Panc1 (cell line): ENCODE results near the gene FGD1. TPM values are rescaled to one million over a fixed set of nuclear protein-coding genes. Genes with fewer than 3 reads are reported as not detected.

Experiments used
- ATAC-seq: fragments of 200-7000 bp; cut with Tn5 transposase; 2 replicates; pipeline ENCODE4 v1.9.1; 2020; ENCODE audit warnings: mild to moderate bottlenecking, moderate library complexity
- BruUV-seq: library from RNA; stranded (reverse); fragments of 400-500 nt; replicated peaks from 2 replicates; lab custom pipeline; 2021; lab: Mats Ljungman, UMichigan
- CTCF ChIA-PET: fragments of 300-600 bp; sonication (Branson Sonifier 250); formaldehyde crosslinking; loops from one replicate; lab custom pipeline; 2022; ENCODE audit warnings: antibody characterized with exemption; lab: Charles Lee
- POLR2A ChIA-PET: fragments of 300-600 bp; sonication (Branson Sonifier 250); formaldehyde crosslinking; loops from one replicate; lab custom pipeline; 2022; ENCODE audit warnings: antibody characterized with exemption; lab: Charles Lee
- DNase-seq: peaks from one replicate; pipeline ENCODE4 v3.0.0-alpha.2; 2010; ENCODE audit warnings: low read depth, low spot score
- H3K27ac ChIP-seq: 2 replicates; pipeline ENCODE4 v1.5.1; 2011; ENCODE audit warnings: mild to moderate bottlenecking, low read length, inconsistent platforms
- H3K27me3 ChIP-seq: fragments of 200-500 bp; sonication (Bioruptor generic); 2 replicates; pipeline ENCODE4 v1.6.0; 2014; ENCODE audit warnings: low read length, inconsistent platforms; ENCODE audit not compliant: control insufficient read depth, insufficient read depth
- H3K36me3 ChIP-seq: fragments of 200-500 bp; sonication (Bioruptor generic); 2 replicates; pipeline ENCODE4 v1.5.1; 2014; ENCODE audit warnings: inconsistent platforms, mild to moderate bottlenecking, low read length, moderate library complexity; ENCODE audit not compliant: control insufficient read depth, insufficient read depth
- H3K4me1 ChIP-seq: 2 replicates; pipeline ENCODE4 v1.5.1; 2011; ENCODE audit warnings: inconsistent platforms, mild to moderate bottlenecking, low read length, moderate library complexity; ENCODE audit not compliant: control insufficient read depth, insufficient read depth
- H3K4me3 ChIP-seq, 2 experiments: 2 replicates each; pipeline ENCODE4 v1.5.1; 2011 to 2012; ENCODE audit warnings: low read depth in 2 of 2, low read length in 2 of 2, mild to moderate bottlenecking in 2 of 2, inconsistent platforms in 1 of 2, moderate library complexity in 1 of 2
- H3K9me3 ChIP-seq: fragments of 200-500 bp; sonication (Bioruptor generic); 2 replicates; pipeline ENCODE4 v1.5.1; 2014; ENCODE audit warnings: low read depth, mild to moderate bottlenecking, inconsistent platforms, low read length, moderate library complexity; ENCODE audit not compliant: control insufficient read depth, insufficient read depth
- POLR2AphosphoS5 ChIP-seq: IDR thresholded peaks from 2 replicates; pipeline ENCODE4 v1.6.1; 2012; ENCODE audit warnings: mild to moderate bottlenecking, low read depth, low read length, moderate library complexity
- SIN3A ChIP-seq: IDR thresholded peaks from 2 replicates; pipeline ENCODE4 v1.6.1; 2012; ENCODE audit warnings: low read depth, mild to moderate bottlenecking, low read length, moderate library complexity, borderline replicate concordance; ENCODE audit not compliant: insufficient read depth
- TCF7L2 ChIP-seq: IDR thresholded peaks from 2 replicates; pipeline ENCODE4 v1.6.1; 2011; ENCODE audit warnings: mild to moderate bottlenecking, low read depth, low read length, inconsistent platforms
- in situ Hi-C: cut with HindIII; loops from 2 replicates; pipeline ENCODE4 v1.10.0; 2016; ENCODE audit warnings: low sequenced_read_pairs, low pct_unique_long_range_greater_than_20kb
- intact Hi-C: fragments of 100-400 bp; cut with micrococcal nuclease; formaldehyde crosslinking; loops from one replicate; pipeline ENCODE4 v1.10.0; 2022; ENCODE audit not compliant: unreplicated experiment
- total RNA-seq: library from RNA; stranded (reverse); gene quantifications from one replicate; pipeline ENCODE4 v1.2.1, GENCODE V29; 2021; ENCODE audit not compliant: unreplicated experiment
- TF ChIP-seq, protein P1 (sequence below): fragments of 450-650 bp; IDR thresholded peaks from 2 replicates; pipeline ENCODE4 v1.5.1; 2017; ENCODE audit warnings: mild to moderate bottlenecking
- TF ChIP-seq, protein P2 (sequence below), 2 experiments: IDR thresholded peaks; 2 replicates each; pipeline ENCODE4 v1.6.1; 2011 to 2012; ENCODE audit warnings: low read depth in 2 of 2, control low read depth in 1 of 2, low read length in 1 of 2, mild to moderate bottlenecking in 1 of 2, moderate library complexity in 1 of 2; ENCODE audit not compliant: insufficient read depth in 1 of 2

FGD1 gene
- total RNA-seq, 1 experiment from 2014 or later: 14.1 TPM

DNA sequence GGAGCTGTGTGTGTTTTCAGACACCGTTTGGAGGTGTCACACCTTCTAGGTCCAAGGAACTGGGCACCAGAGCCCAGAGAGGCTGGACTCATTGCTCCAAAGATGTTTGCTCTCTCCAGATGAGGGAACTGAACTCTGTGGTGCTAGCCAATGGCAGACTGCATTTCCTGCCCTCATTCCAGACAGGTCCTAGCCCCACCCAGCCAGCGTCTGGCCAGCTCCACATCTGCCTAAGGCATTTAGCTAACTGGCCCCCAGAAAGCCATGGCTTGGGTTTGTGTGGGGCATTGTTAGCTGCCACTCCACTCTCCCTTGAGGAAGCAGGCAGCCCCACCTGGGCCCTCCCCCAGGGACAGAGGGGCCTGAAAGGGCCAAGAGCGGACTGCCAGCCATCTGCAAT, 11.4 kb downstream of the FGD1 start:
- TF ChIP-seq, protein P1, sequence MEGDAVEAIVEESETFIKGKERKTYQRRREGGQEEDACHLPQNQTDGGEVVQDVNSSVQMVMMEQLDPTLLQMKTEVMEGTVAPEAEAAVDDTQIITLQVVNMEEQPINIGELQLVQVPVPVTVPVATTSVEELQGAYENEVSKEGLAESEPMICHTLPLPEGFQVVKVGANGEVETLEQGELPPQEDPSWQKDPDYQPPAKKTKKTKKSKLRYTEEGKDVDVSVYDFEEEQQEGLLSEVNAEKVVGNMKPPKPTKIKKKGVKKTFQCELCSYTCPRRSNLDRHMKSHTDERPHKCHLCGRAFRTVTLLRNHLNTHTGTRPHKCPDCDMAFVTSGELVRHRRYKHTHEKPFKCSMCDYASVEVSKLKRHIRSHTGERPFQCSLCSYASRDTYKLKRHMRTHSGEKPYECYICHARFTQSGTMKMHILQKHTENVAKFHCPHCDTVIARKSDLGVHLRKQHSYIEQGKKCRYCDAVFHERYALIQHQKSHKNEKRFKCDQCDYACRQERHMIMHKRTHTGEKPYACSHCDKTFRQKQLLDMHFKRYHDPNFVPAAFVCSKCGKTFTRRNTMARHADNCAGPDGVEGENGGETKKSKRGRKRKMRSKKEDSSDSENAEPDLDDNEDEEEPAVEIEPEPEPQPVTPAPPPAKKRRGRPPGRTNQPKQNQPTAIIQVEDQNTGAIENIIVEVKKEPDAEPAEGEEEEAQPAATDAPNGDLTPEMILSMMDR: no peak
- TF ChIP-seq SIN3A (no peak), POLR2AphosphoS5 (no peak), TCF7L2 (no peak)
- TF ChIP-seq, protein P2, sequence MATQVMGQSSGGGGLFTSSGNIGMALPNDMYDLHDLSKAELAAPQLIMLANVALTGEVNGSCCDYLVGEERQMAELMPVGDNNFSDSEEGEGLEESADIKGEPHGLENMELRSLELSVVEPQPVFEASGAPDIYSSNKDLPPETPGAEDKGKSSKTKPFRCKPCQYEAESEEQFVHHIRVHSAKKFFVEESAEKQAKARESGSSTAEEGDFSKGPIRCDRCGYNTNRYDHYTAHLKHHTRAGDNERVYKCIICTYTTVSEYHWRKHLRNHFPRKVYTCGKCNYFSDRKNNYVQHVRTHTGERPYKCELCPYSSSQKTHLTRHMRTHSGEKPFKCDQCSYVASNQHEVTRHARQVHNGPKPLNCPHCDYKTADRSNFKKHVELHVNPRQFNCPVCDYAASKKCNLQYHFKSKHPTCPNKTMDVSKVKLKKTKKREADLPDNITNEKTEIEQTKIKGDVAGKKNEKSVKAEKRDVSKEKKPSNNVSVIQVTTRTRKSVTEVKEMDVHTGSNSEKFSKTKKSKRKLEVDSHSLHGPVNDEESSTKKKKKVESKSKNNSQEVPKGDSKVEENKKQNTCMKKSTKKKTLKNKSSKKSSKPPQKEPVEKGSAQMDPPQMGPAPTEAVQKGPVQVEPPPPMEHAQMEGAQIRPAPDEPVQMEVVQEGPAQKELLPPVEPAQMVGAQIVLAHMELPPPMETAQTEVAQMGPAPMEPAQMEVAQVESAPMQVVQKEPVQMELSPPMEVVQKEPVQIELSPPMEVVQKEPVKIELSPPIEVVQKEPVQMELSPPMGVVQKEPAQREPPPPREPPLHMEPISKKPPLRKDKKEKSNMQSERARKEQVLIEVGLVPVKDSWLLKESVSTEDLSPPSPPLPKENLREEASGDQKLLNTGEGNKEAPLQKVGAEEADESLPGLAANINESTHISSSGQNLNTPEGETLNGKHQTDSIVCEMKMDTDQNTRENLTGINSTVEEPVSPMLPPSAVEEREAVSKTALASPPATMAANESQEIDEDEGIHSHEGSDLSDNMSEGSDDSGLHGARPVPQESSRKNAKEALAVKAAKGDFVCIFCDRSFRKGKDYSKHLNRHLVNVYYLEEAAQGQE (IDR thresholded peaks at IDR 0.05; ENCODE audit: insufficient read depth in 1 of 2, low read depth in 2 of 2, low read length in 1 of 2): no peak
- H3K27ac ChIP-seq: no peak overlapping the region
- POLR2A ChIA-PET: no interaction called here
- no TSS peak for BruUV-seq
- in situ Hi-C loops: no loop called here
- intact Hi-C loops: no loop called here
- DNase-seq: no peak
- H3K4me3 ChIP-seq: no peak overlapping the region
- peaks cover 21% of the 10 kb centered on the region for H3K4me1 ChIP-seq
- no peaks in the 10 kb centered on the region for H3K27me3 ChIP-seq
- CTCF ChIA-PET: interaction anchor here (0.6 kb wide), 1 partner anchor 12 kb away, joined by 3 read pairs; no protein-coding TSS in a partner anchor
- H3K9me3 ChIP-seq: no peaks in the 10 kb centered on the region
- no peak for ATAC-seq
- H3K36me3 ChIP-seq: no peaks in the 10 kb centered on the region

DNA sequence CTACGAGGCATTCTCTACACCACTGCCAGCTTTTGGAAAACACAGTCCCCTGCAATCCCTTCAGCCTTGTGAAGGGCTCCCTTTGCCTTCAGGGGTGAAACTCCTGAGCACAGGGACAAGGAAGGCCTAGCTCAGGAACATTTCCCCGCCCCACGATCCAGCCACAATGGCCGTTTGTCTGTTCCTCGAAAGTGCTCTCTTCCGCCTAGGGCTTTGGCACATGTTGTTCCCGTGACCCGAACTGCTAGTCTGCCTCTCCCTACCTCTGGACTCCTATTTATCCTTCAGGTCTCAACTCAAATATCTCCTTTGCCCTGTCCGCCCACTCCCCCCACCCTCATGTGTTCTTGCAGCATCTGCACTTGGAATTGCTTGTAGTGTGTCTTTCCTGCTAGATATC, 12.1 kb downstream of the FGD1 start:
- ATAC-seq (peak; percentile 31; the same call in 1 of the 2 replicates), DNase-seq (no peak)
- Histone ChIP-seq H3K9me3 (no peaks in the 10 kb centered on the region), H3K27ac (no peak overlapping the region), H3K4me1 (peaks cover 27% of the 10 kb centered on the region), H3K27me3 (no peaks in the 10 kb centered on the region), H3K36me3 (no peaks in the 10 kb centered on the region), H3K4me3 (no peak overlapping the region)
- no TSS peak for BruUV-seq
- intact Hi-C loops: no loop called here
- CTCF ChIA-PET: interaction anchor here (0.6 kb wide), 1 partner anchor 11 kb away, joined by 3 read pairs; no protein-coding TSS in a partner anchor
- TF ChIP-seq TCF7L2: no peak
- TF ChIP-seq POLR2AphosphoS5: no peak
- POLR2A ChIA-PET: no interaction called here
- in situ Hi-C loops: no loop called here

DNA sequence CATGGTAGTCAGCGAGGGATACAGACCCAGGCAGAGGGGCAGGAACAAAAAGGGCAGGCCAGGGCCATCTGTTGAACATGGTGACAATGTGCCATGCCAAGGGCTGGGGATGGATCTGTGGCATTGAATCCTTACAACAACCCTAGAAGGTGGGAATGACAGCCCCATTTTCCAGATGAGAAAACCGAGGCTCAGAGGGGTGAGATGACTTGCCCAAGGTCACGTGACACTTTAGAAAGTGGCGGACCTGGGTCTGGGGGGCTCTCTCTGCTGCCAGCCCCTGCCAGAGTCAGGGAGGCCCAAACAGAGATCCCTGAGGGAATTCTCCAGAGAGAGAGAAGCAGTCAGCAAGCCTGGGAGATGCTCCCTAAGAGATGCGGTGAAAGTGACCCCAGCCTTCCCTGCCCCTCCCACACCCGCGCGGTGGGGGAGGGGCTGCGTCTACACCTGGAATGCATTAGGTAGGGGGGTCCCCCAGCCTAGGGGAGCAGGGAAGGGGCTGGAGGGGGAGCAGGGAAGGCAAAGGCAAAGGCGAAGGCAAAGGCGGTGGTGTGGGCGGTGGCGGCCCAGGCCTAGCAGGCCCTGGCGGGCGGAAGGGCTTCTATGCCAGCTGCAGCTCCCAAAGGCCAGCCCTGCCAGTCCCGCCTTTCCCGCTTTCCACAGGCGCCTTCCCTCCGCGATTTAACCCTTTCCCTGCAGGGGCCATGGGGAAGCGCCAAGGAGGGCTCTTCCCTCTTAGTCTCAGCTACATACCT, 13.0 kb downstream of the FGD1 start:
- ChIA-PET CTCF (no interaction called here), POLR2A (no interaction called here)
- ATAC-seq (peak; percentile 54), DNase-seq (no peak)
- no peak for TF ChIP-seq TCF7L2
- TF ChIP-seq POLR2AphosphoS5: no peak
- TF ChIP-seq, protein P2 (IDR thresholded peaks at IDR 0.05; ENCODE audit: insufficient read depth in 1 of 2, low read depth in 2 of 2, low read length in 1 of 2): no peak
- TF ChIP-seq, protein P1: no peak
- Histone ChIP-seq H3K4me1 (peaks cover 27% of the 10 kb centered on the region), H3K36me3 (no peaks in the 10 kb centered on the region), H3K27me3 (no peaks in the 10 kb centered on the region), H3K9me3 (no peaks in the 10 kb centered on the region), H3K4me3 (no peak overlapping the region), H3K27ac (no peak overlapping the region; the same call in 1 of the 2 replicates)
- in situ Hi-C loops: no loop called here
- intact Hi-C loops: no loop called here
- no TSS peak for BruUV-seq
